B cell (primary cell): ENCODE measurements around the gene ACBD3. TPM values are rescaled to one million over a fixed set of nuclear protein-coding genes. Genes with fewer than 3 reads are reported as not detected.

Experiments used
- ATAC-seq: fragments of 200-7000 bp; cut with Tn5 transposase; one replicate; pipeline ENCODE4 v1.10.0; 2021; ENCODE audit warnings: low read depth, mild to moderate bottlenecking, moderate number of reproducible peaks, moderate library complexity
- CTCF ChIA-PET: fragments of 350-600 bp; sonication (Branson Sonifier 250); formaldehyde crosslinking; loops from one replicate; lab custom pipeline; 2021; ENCODE audit warnings: antibody characterized with exemption, inconsistent platforms; lab: Charles Lee
- POLR2A ChIA-PET: fragments of 350-600 bp; sonication (Branson Sonifier 250); formaldehyde crosslinking; loops from one replicate; lab custom pipeline; 2021; ENCODE audit warnings: antibody characterized with exemption; lab: Charles Lee
- DNase-seq: peaks from one replicate; pipeline ENCODE4 v3.0.0; 2013
- H2AFZ ChIP-seq: 2 replicates; pipeline ENCODE4 v1.6.1; 2012; ENCODE audit warnings: mild to moderate bottlenecking, low read depth, low read length; ENCODE audit not compliant: insufficient read depth, poor library complexity, severe bottlenecking
- H3K27ac ChIP-seq, 2 donors: 1 replicate in 1 of 2; 2 replicates in 1 of 2; pipeline ENCODE4 v1.5.1; 2012 to 2013; ENCODE audit warnings: low read length in 2 of 2, mild to moderate bottlenecking in 2 of 2, moderate library complexity in 1 of 2
- H3K27me3 ChIP-seq, 4 experiments: fragments of 200-600 bp in 1 of 4; sonication (generic) in 1 of 4; replicated peaks in 1 of 4; 1 replicate in 2 of 4; 2 replicates in 2 of 4; pipeline versions ENCODE4 v1.6.1 to v1.7.0; 2013 to 2016; ENCODE audit warnings: low read length in 3 of 4, mild to moderate bottlenecking in 2 of 4, mixed read lengths in 1 of 4, moderate library complexity in 1 of 4; ENCODE audit not compliant: insufficient read depth in 4 of 4, control insufficient read depth in 3 of 4; ENCODE audit errors: control extremely low read depth in 1 of 4
- H3K36me3 ChIP-seq, 2 experiments: replicated peaks in 1 of 2; 1 replicate in 1 of 2; 2 replicates in 1 of 2; pipeline versions ENCODE4 v1.6.1 to v1.7.1; 2013; ENCODE audit warnings: low read length in 1 of 2; ENCODE audit not compliant: insufficient read depth in 2 of 2, control insufficient read depth in 1 of 2; ENCODE audit errors: control extremely low read depth in 1 of 2, extremely low read depth in 1 of 2
- H3K4me1 ChIP-seq, 2 donors: fragments of 200-600 bp in 1 of 2; sonication (generic) in 1 of 2; 1 replicate in 1 of 2; 2 replicates in 1 of 2; pipeline versions ENCODE4 v1.5.1 to v1.6.1; 2013 to 2017; ENCODE audit warnings: low read length in 2 of 2; ENCODE audit not compliant: control insufficient read depth in 2 of 2, insufficient read depth in 2 of 2
- H3K4me2 ChIP-seq: replicated peaks from 2 replicates; pipeline ENCODE3; 2012; ENCODE audit warnings: mild to moderate bottlenecking, low read depth, low read length; ENCODE audit not compliant: poor library complexity, severe bottlenecking
- H3K4me3 ChIP-seq, 5 experiments: fragments of 200-600 bp in 1 of 5; sonication (generic) in 1 of 5; 1 replicate in 3 of 5; 2 replicates in 2 of 5; pipeline versions ENCODE4 v1.5.1 to v1.7.0; 2011 to 2016; ENCODE audit warnings: low read length in 4 of 5, mild to moderate bottlenecking in 4 of 5, low read depth in 2 of 5, control low read depth in 1 of 5, moderate library complexity in 1 of 5; ENCODE audit not compliant: insufficient read depth in 1 of 5; ENCODE audit errors: control extremely low read depth in 1 of 5, extremely low read depth in 1 of 5
- H3K79me2 ChIP-seq: fragments of 200-600 bp; sonication (generic); one replicate; pipeline ENCODE4 v1.6.0; 2016; ENCODE audit warnings: low read length; ENCODE audit not compliant: control insufficient read depth, insufficient read depth
- H3K9ac ChIP-seq: fragments of 200-600 bp; sonication (generic); 2 replicates; pipeline ENCODE4 v1.6.1; 2017; ENCODE audit warnings: mild to moderate bottlenecking, low read length, moderate library complexity
- H3K9me3 ChIP-seq, 3 donors: one replicate each; pipeline versions ENCODE4 v1.6.1 to v1.7.1; 2013; ENCODE audit warnings: low read length in 2 of 3; ENCODE audit not compliant: control insufficient read depth in 2 of 3, insufficient read depth in 1 of 3; ENCODE audit errors: control extremely low read depth in 1 of 3
- H4K20me1 ChIP-seq: 2 replicates; pipeline ENCODE4 v1.6.0; 2012; ENCODE audit warnings: mild to moderate bottlenecking, low read length; ENCODE audit not compliant: insufficient read depth, control insufficient read depth, poor library complexity, severe bottlenecking
- H3K27ac Mint-ChIP-seq: one replicate; pipeline ENCODE4 v1.8.0; 2021; ENCODE audit warnings: mixed read lengths
- H3K27me3 Mint-ChIP-seq: one replicate; pipeline ENCODE4 v1.8.0; 2021; ENCODE audit warnings: mixed read lengths
- H3K4me1 Mint-ChIP-seq: one replicate; pipeline ENCODE4 v1.8.0; 2021; ENCODE audit warnings: mixed read lengths
- H3K4me3 Mint-ChIP-seq: one replicate; pipeline ENCODE4 v1.8.0; 2021; ENCODE audit warnings: mixed read lengths
- H3K9me3 Mint-ChIP-seq: one replicate; pipeline ENCODE4 v1.8.0; 2022; ENCODE audit warnings: mixed read lengths; ENCODE audit not compliant: insufficient read depth
- CTCF ChIP-seq: fragments of 200-600 bp; IDR thresholded peaks from one replicate; pipeline ENCODE4 v1.8.0; 2022; ENCODE audit warnings: antibody characterized with exemption, mild to moderate bottlenecking
- EZH2 ChIP-seq: IDR thresholded peaks from 2 replicates; pipeline ENCODE4 v1.6.1; 2012; ENCODE audit warnings: borderline replicate concordance, low read depth, mild to moderate bottlenecking, moderate library complexity, low read length; ENCODE audit not compliant: insufficient read depth, poor library complexity, severe bottlenecking
- WGBS: methylation state at CpG from one replicate; pipeline ENCODE4 v1.1.5; 2013; ENCODE audit warnings: missing lambda C conversion rate; ENCODE audit not compliant: insufficient coverage; 5-methylcytosine and 5-hydroxymethylcytosine counted together
- intact Hi-C: fragments of 100-400 bp; cut with micrococcal nuclease; formaldehyde crosslinking; loops from one replicate; pipeline ENCODE4 v1.10.0; 2022
- polyA plus RNA-seq: library from polyadenylated mRNA; depleted of rRNA; stranded (reverse); fragments of >200 nt; gene quantifications from 2 replicates; pipeline ENCODE4 v1.2.3, GENCODE V29; 2012
- total RNA-seq, 2 donors: library from RNA; stranded (reverse); fragments of 120-200 nt in 1 of 2; gene quantifications; 1 replicate in 1 of 2; 2 replicates in 1 of 2; pipeline versions ENCODE4 v1.2.3 to v1.2.4, GENCODE V29; 2013 to 2022

Gene ACBD3
- total and polyA plus RNA-seq, 2 donors (not counting 1 experiment from before 2014, with no cell fraction given), result 16.2 to 60.6 TPM

GRCh38 chr1:226199971-226200370, 13.4 kb upstream of the ACBD3 start:
- Histone ChIP-seq H3K4me3 (no peak overlapping the region), H3K79me2 (no peaks in the 10 kb centered on the region), H3K27me3 (no peaks in the 10 kb centered on the region), H3K4me1 (peaks cover 13 to 17% of the 10 kb centered on the region in 2 donors), H2AFZ (no peak overlapping the region), H3K9ac (no peak overlapping the region), H4K20me1 (no peaks in the 10 kb centered on the region), H3K36me3 (no peaks in the 10 kb centered on the region), H3K27ac (no peak overlapping the region), H3K9me3 (no peaks in the 10 kb centered on the region), H3K4me2 (peak overlapping the region; percentile 11)
- TF ChIP-seq CTCF (no peak), EZH2 (no peak)
- ChIA-PET POLR2A (interaction anchor here (1.0 to 1.1 kb wide), 2 partner anchors 67 to 75 kb away, joined by 3 read pairs; no protein-coding TSS in a partner anchor), CTCF (interaction anchor here (1.1 to 12.0 kb wide), 5 partner anchors 19 to 133 kb away, joined by 4 to 402 read pairs (median 11); no protein-coding TSS in a partner anchor)
- DNase-seq, result no peak
- intact Hi-C loops, result loop anchor here (5.0 kb wide), 1 partner anchor 118 kb away; no protein-coding TSS in a partner anchor
- no CpG with 5 or more reads among the region's 2 CpGs for WGBS
- ATAC-seq, result no peak
- Mint-ChIP-seq H3K27ac (no peak overlapping the region), H3K4me1 (peaks cover 25% of the 10 kb centered on the region), H3K9me3 (no peaks in the 10 kb centered on the region), H3K27me3 (peaks cover 3% of the 10 kb centered on the region), H3K4me3 (no peak overlapping the region)

GRCh38 chr1:226195144-226195543, 8.6 kb upstream of the ACBD3 start:
- H3K4me3 Mint-ChIP-seq, result no peak overlapping the region
- H3K4me1 ChIP-seq, result peaks cover 9 to 12% of the 10 kb centered on the region in 2 donors
- no peaks in the 10 kb centered on the region for H3K27me3 ChIP-seq
- H3K9ac ChIP-seq, result no peak overlapping the region
- 100% methylated on average over 1 of the region's 1 CpG for WGBS
- no peak overlapping the region for H3K4me3 ChIP-seq
- ChIA-PET POLR2A (interaction anchor here (1.0 kb wide), 1 partner anchor 70 kb away, joined by 3 read pairs; no protein-coding TSS in a partner anchor), CTCF (interaction anchor here (0.6 to 12.0 kb wide), 6 partner anchors 12 to 422 kb away, joined by 3 to 402 read pairs (median 4); no protein-coding TSS in a partner anchor)
- H2AFZ ChIP-seq, result no peak overlapping the region
- ATAC-seq, result no peak
- H3K27me3 Mint-ChIP-seq, result no peaks in the 10 kb centered on the region
- H3K4me2 ChIP-seq, result no peak overlapping the region
- no peaks in the 10 kb centered on the region for H3K36me3 ChIP-seq
- TF ChIP-seq CTCF (no peak), EZH2 (no peak)
- no peaks in the 10 kb centered on the region for H3K9me3 ChIP-seq
- peaks cover 13% of the 10 kb centered on the region for H3K4me1 Mint-ChIP-seq
- no peaks in the 10 kb centered on the region for H4K20me1 ChIP-seq
- no peak overlapping the region for H3K27ac ChIP-seq
- H3K27ac Mint-ChIP-seq, result no peak overlapping the region
- no peaks in the 10 kb centered on the region for H3K9me3 Mint-ChIP-seq
- no peak for DNase-seq
- H3K79me2 ChIP-seq, result peaks cover 16% of the 10 kb centered on the region
- intact Hi-C loops, result loop anchor here (5.0 kb wide), 1 partner anchor 113 kb away; no protein-coding TSS in a partner anchor
